HG02885 (cell line): ENCODE data around the gene PKD2L2.
"Not testable (repeated sequence)": the region's sequence is repeated elsewhere in the genome, so short reads cannot be mapped to it uniquely, and the experiment has no call there.

Experiments used
- ATAC-seq: cut with Tn5 transposase; IDR thresholded peaks from one replicate; pipeline ENCODE4 v1.9.1; 2021; ENCODE audit warnings: mild to moderate bottlenecking; ENCODE audit not compliant: unreplicated experiment, poor library complexity

Gene PKD2L2

GRCh38 chr5:137944280-137944679 lies 55.0 kb downstream of the PKD2L2 start:
- not testable (repeated sequence) for ATAC-seq

- no peak for ATAC-seq
Observed at GRCh38 chr5:137945825-137946224, 56.6 kb downstream of the PKD2L2 start.

- ATAC-seq: no peak
Observed at GRCh38 chr5:137954131-137954879, 65.0 kb downstream of the PKD2L2 start.

GRCh38 chr5:137957948-137958347 lies 68.7 kb downstream of the PKD2L2 start:
- ATAC-seq: no peak

- ATAC-seq: no peak
Observed at GRCh38 chr5:137959488-137959887, 70.2 kb downstream of the PKD2L2 start.

GRCh38 chr5:137960141-137960540 lies 70.9 kb downstream of the PKD2L2 start:
- no peak for ATAC-seq

- ATAC-seq: no peak
Observed at GRCh38 chr5:137960819-137961218, 71.6 kb downstream of the PKD2L2 start.

- not testable (repeated sequence) for ATAC-seq
Observed at GRCh38 chr5:137970384-137970783, 81.1 kb downstream of the PKD2L2 start.

GRCh38 chr5:137975208-137975607 lies 86.0 kb downstream of the PKD2L2 start:
- ATAC-seq: no peak

- ATAC-seq: no peak
Observed at GRCh38 chr5:137989419-137989818, 100.2 kb downstream of the PKD2L2 start.
